Measurements from ENCODE around the gene NFILZ.

DNA sequence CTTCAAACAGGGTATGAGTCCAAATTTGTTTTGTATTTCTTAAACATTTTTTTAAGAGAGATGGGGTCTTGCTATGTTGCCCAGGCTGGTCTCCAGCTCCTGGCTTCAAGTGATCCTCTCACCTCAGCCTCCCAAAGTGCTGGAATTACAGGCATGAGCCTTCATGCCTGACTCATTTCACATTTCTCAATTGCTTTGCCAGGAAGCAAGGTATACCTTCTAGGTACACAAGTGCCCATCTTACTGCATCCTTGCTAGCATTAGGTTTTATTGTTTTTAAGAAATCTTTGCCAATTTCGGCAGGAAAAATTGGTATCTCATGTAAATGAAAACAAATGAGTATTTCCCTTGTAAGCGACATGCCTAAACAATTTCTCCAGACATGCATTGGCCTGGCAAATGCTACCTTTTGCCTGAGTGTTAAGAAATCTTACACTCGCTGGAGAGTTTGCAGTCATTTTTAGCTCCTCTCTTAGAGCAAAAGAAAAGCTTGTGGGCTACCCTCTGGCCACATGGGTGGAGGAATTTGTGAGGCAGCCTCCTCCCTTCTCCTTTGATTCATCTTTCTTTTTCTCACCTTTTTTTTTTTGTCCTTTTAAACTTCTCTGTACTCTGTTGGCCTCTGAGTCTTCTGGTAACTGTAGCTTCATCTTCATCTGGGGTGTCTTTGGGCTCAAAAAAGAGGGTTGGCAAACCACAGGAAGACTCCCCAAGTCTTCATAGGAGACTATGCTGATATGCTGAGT lies 35.2 kb downstream of the NFILZ start:
- TF ChIP-seq, protein P1, sequence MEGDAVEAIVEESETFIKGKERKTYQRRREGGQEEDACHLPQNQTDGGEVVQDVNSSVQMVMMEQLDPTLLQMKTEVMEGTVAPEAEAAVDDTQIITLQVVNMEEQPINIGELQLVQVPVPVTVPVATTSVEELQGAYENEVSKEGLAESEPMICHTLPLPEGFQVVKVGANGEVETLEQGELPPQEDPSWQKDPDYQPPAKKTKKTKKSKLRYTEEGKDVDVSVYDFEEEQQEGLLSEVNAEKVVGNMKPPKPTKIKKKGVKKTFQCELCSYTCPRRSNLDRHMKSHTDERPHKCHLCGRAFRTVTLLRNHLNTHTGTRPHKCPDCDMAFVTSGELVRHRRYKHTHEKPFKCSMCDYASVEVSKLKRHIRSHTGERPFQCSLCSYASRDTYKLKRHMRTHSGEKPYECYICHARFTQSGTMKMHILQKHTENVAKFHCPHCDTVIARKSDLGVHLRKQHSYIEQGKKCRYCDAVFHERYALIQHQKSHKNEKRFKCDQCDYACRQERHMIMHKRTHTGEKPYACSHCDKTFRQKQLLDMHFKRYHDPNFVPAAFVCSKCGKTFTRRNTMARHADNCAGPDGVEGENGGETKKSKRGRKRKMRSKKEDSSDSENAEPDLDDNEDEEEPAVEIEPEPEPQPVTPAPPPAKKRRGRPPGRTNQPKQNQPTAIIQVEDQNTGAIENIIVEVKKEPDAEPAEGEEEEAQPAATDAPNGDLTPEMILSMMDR (IDR thresholded peaks at IDR 0.05; ENCODE audit: low read depth, low read length) = no peak
- TF ChIP-seq POLR2A (IDR thresholded peaks at IDR 0.05; ENCODE audit: extremely low read depth, insufficient read length) (no peak), MYC (IDR thresholded peaks at IDR 0.05; ENCODE audit: low read depth, low read length) (no peak)
- TF ChIP-seq, protein P2, sequence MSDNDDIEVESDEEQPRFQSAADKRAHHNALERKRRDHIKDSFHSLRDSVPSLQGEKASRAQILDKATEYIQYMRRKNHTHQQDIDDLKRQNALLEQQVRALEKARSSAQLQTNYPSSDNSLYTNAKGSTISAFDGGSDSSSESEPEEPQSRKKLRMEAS (IDR thresholded peaks at IDR 0.05; ENCODE audit: low read depth, low read length) = no peak
